HL-60 (cell line): ENCODE data around the gene CDH23.

Source experiments
- CTCF ChIP-seq: IDR thresholded peaks from one replicate; pipeline ENCODE4 v1.5.1; 2011; ENCODE audit warnings: low read length, control low read depth, inconsistent platforms; ENCODE audit not compliant: insufficient read depth
- GABPA ChIP-seq: IDR thresholded peaks from 2 replicates; pipeline ENCODE4 v1.6.1; 2012; ENCODE audit warnings: low read depth
- POLR2AphosphoS5 ChIP-seq: IDR thresholded peaks from 2 replicates; pipeline ENCODE4 v1.6.1; 2012; ENCODE audit warnings: low read depth

- TF ChIP-seq CTCF (no peak), POLR2AphosphoS5 (no peak), GABPA (no peak)
Measured at GRCh38 chr10:71451754-71452153, 55.0 kb downstream of the CDH23 start.
